C4-2B (cell line): Measurements from ENCODE around the gene IQSEC1.

Source experiments
- ZFX ChIP-seq: fragments of 450-650 bp; IDR thresholded peaks from 2 replicates; pipeline ENCODE4 v1.6.1; 2017
- TF ChIP-seq, protein P1 (sequence below): fragments of 450-650 bp; conservative IDR thresholded peaks from 2 replicates; pipeline ENCODE4 v1.5.1; 2017; ENCODE audit warnings: mild to moderate bottlenecking

DNA sequence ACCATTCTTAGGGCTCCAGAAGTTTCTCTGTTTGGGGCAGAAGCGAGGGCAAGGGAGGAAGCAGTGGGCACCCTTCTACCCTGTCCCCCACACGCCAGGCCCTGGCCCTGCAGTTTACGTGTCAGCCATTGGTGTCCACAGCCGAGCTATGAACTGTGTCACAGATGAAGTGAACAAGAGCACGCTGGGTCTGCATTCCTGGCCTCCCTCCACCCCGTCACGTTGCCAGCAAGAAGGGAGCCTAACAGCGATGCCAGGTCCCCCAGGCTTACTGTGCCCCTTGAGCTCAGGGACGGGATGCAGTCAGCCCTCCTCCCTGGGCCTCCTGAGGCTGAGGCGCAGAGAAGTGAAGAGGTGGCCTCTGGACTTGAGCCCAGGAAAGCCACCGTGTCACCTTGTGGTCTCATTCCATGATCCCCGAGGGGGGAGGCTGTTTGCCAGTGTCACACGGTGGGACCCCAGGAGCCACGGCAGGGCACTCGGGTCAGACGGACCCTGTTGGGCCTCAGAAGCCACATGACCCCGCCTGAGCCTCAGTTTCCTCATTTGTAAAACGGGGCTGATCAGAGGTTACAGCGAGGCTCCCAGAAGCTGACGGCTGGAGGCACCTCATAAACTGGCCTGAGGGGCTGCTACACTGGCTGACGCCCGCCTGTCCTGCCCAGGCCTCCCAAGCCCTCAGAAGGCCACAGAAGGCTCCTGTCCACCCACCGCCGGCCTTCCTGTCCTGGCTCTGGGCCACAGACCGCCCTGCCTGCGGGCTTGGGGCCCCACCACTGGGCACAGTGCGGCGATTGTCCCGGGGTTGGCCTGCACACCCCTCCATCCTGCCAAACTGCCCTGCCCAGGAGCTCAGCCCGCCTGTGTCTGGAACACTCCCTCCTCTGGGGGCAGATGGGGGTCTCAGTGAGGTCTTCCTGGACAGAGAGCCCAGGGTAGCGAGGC lies 18.6 kb downstream of the IQSEC1 start:
- TF ChIP-seq, protein P1, sequence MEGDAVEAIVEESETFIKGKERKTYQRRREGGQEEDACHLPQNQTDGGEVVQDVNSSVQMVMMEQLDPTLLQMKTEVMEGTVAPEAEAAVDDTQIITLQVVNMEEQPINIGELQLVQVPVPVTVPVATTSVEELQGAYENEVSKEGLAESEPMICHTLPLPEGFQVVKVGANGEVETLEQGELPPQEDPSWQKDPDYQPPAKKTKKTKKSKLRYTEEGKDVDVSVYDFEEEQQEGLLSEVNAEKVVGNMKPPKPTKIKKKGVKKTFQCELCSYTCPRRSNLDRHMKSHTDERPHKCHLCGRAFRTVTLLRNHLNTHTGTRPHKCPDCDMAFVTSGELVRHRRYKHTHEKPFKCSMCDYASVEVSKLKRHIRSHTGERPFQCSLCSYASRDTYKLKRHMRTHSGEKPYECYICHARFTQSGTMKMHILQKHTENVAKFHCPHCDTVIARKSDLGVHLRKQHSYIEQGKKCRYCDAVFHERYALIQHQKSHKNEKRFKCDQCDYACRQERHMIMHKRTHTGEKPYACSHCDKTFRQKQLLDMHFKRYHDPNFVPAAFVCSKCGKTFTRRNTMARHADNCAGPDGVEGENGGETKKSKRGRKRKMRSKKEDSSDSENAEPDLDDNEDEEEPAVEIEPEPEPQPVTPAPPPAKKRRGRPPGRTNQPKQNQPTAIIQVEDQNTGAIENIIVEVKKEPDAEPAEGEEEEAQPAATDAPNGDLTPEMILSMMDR, result no peak
- no peak for TF ChIP-seq ZFX
